Rectal smooth muscle tissue (tissue), 1 donor: Measurements from ENCODE around the gene GRIA2.

Source experiments
- H3K27ac ChIP-seq: one replicate; pipeline ENCODE4 v1.7.0; 2013; ENCODE audit warnings: low read depth, low read length, inconsistent platforms
- H3K27me3 ChIP-seq: one replicate; pipeline ENCODE4 v1.7.0; 2013; ENCODE audit warnings: low read length; ENCODE audit not compliant: control insufficient read depth, insufficient read depth
- H3K36me3 ChIP-seq: one replicate; pipeline ENCODE4 v1.7.0; 2013; ENCODE audit warnings: low read length; ENCODE audit not compliant: control insufficient read depth, insufficient read depth
- H3K4me1 ChIP-seq: one replicate; pipeline ENCODE4 v1.7.0; 2013; ENCODE audit warnings: low read length; ENCODE audit not compliant: control insufficient read depth, insufficient read depth
- H3K4me3 ChIP-seq: one replicate; pipeline ENCODE4 v1.7.0; 2013; ENCODE audit warnings: low read length
- H3K9ac ChIP-seq: one replicate; pipeline ENCODE4 v1.7.0; 2013; ENCODE audit warnings: low read length

Gene GRIA2

GRCh38 chr4:157315968-157316367, 95.4 kb downstream of the GRIA2 start:
- Histone ChIP-seq H3K4me1 (no peaks in the 10 kb centered on the region), H3K27ac (no peak overlapping the region), H3K4me3 (no peak overlapping the region), H3K9ac (no peak overlapping the region), H3K27me3 (no peaks in the 10 kb centered on the region), H3K36me3 (no peaks in the 10 kb centered on the region)

- Histone ChIP-seq H3K4me1 (no peaks in the 10 kb centered on the region), H3K27ac (no peak overlapping the region), H3K27me3 (no peaks in the 10 kb centered on the region), H3K4me3 (no peak overlapping the region), H3K9ac (no peak overlapping the region), H3K36me3 (no peaks in the 10 kb centered on the region)
Measured at GRCh38 chr4:157320092-157320491, 99.6 kb downstream of the GRIA2 start.

- Histone ChIP-seq H3K4me1 (no peaks in the 10 kb centered on the region), H3K9ac (no peak overlapping the region), H3K36me3 (no peaks in the 10 kb centered on the region), H3K27me3 (no peaks in the 10 kb centered on the region), H3K4me3 (no peak overlapping the region), H3K27ac (no peak overlapping the region)
Measured at GRCh38 chr4:157327666-157328065, 107.1 kb downstream of the GRIA2 start.

- no peak overlapping the region for H3K9ac ChIP-seq
Measured at GRCh38 chr4:157357887-157358286, 137.4 kb downstream of the GRIA2 start.

GRCh38 chr4:157358439-157358838, 137.9 kb downstream of the GRIA2 start:
- Histone ChIP-seq H3K4me3 (no peak overlapping the region), H3K36me3 (no peaks in the 10 kb centered on the region), H3K27ac (no peak overlapping the region), H3K27me3 (no peaks in the 10 kb centered on the region), H3K4me1 (no peaks in the 10 kb centered on the region), H3K9ac (no peak overlapping the region)

More at GRCh38 chr4:157357887-157358286, 137.4 kb downstream of the GRIA2 start:
- Histone ChIP-seq H3K27ac (no peak overlapping the region), H3K4me1 (no peaks in the 10 kb centered on the region), H3K36me3 (no peaks in the 10 kb centered on the region), H3K27me3 (no peaks in the 10 kb centered on the region), H3K4me3 (no peak overlapping the region)

GRCh38 chr4:157358851-157359250, 138.3 kb downstream of the GRIA2 start:
- Histone ChIP-seq H3K4me3 (no peak overlapping the region), H3K27ac (no peak overlapping the region)

GRCh38 chr4:157363360-157363759, 142.8 kb downstream of the GRIA2 start:
- Histone ChIP-seq H3K9ac (no peak overlapping the region), H3K4me3 (no peak overlapping the region), H3K27me3 (no peaks in the 10 kb centered on the region), H3K27ac (no peak overlapping the region), H3K4me1 (no peaks in the 10 kb centered on the region), H3K36me3 (no peaks in the 10 kb centered on the region)

More at GRCh38 chr4:157358851-157359250, 138.3 kb downstream of the GRIA2 start:
- Histone ChIP-seq H3K9ac (no peak overlapping the region), H3K4me1 (no peaks in the 10 kb centered on the region), H3K27me3 (no peaks in the 10 kb centered on the region), H3K36me3 (no peaks in the 10 kb centered on the region)

GRCh38 chr4:157372154-157372553, 151.6 kb downstream of the GRIA2 start:
- Histone ChIP-seq H3K9ac (no peak overlapping the region), H3K27me3 (no peaks in the 10 kb centered on the region), H3K4me3 (no peak overlapping the region), H3K4me1 (no peaks in the 10 kb centered on the region), H3K27ac (no peak overlapping the region), H3K36me3 (no peaks in the 10 kb centered on the region)

GRCh38 chr4:157372567-157372966, 152.0 kb downstream of the GRIA2 start:
- no peak overlapping the region for H3K9ac ChIP-seq
- no peaks in the 10 kb centered on the region for H3K27me3 ChIP-seq
- no peaks in the 10 kb centered on the region for H3K4me1 ChIP-seq

GRCh38 chr4:157389741-157390140, 169.2 kb downstream of the GRIA2 start:
- Histone ChIP-seq H3K4me1 (no peaks in the 10 kb centered on the region), H3K4me3 (no peak overlapping the region), H3K27me3 (no peaks in the 10 kb centered on the region), H3K27ac (no peak overlapping the region), H3K36me3 (no peaks in the 10 kb centered on the region), H3K9ac (no peak overlapping the region)

More at GRCh38 chr4:157372567-157372966, 152.0 kb downstream of the GRIA2 start:
- no peak overlapping the region for H3K27ac ChIP-seq
- no peaks in the 10 kb centered on the region for H3K36me3 ChIP-seq
- no peak overlapping the region for H3K4me3 ChIP-seq

GRCh38 chr4:157405070-157405469, 184.5 kb downstream of the GRIA2 start:
- no peak overlapping the region for H3K27ac ChIP-seq
- no peak overlapping the region for H3K9ac ChIP-seq
- no peak overlapping the region for H3K4me3 ChIP-seq
- H3K4me1 ChIP-seq = no peaks in the 10 kb centered on the region
- H3K36me3 ChIP-seq = no peaks in the 10 kb centered on the region
- H3K27me3 ChIP-seq = no peaks in the 10 kb centered on the region
